Measurements from ENCODE around the gene NOTCH3. TPM values are rescaled to one million over a fixed set of nuclear protein-coding genes. Genes with fewer than 3 reads are reported as not detected.

The NOTCH3 gene
- total and polyA plus RNA-seq, 4 donors: 0.49 to 3.7 (median 2.9) TPM

- Histone ChIP-seq H3K4me1 (ENCODE audit: control insufficient read depth in 4 of 4, insufficient read depth in 4 of 4, low read length in 3 of 4) (peaks cover 0 to 21% (median 16%) of the 10 kb centered on the region in 4 donors), H3K9me3 (ENCODE audit: control insufficient read depth in 4 of 4, low read length in 3 of 4) (no peaks in the 10 kb centered on the region), H3K27me3 (ENCODE audit: control insufficient read depth in 4 of 4, insufficient read depth in 4 of 4, low read length in 3 of 4) (no peaks in the 10 kb centered on the region), H3K4me3 (ENCODE audit: low read depth in 1 of 3, low read length in 3 of 3) (peak overlapping the region in 1 of 3 donors; percentile 76), H3K27ac (ENCODE audit: low read depth in 1 of 2, low read length in 2 of 2) (peak overlapping the region; percentile 94 to 95), H3K36me3 (ENCODE audit: control insufficient read depth in 4 of 4, insufficient read depth in 3 of 4, low read depth in 1 of 4, low read length in 3 of 4) (peaks cover 13 to 32% (median 16%) of the 10 kb centered on the region in 4 donors), H3K9ac (ENCODE audit: low read depth in 1 of 2, low read length in 2 of 2) (no peak overlapping the region)
- DNase-seq (ENCODE audit: low spot score): no peak
- TF ChIP-seq YY1 (IDR thresholded peaks at IDR 0.05): no peak
- TF ChIP-seq NR2F2 (IDR thresholded peaks at IDR 0.05): no peak
- no peak for TF ChIP-seq ATF3 (IDR thresholded peaks at IDR 0.05)
- no peak for TF ChIP-seq RAD21 (IDR thresholded peaks at IDR 0.05)
- TF ChIP-seq RXRA (IDR thresholded peaks at IDR 0.05): no peak
- no peak for TF ChIP-seq JUND (IDR thresholded peaks at IDR 0.05)
- no peak for TF ChIP-seq SP1 (IDR thresholded peaks at IDR 0.05)
- no peak for TF ChIP-seq CTCF (IDR thresholded peaks at IDR 0.05; ENCODE audit: low read depth, low read length, missing input control)
- no peak for TF ChIP-seq ZBTB33 (IDR thresholded peaks at IDR 0.05)
- no peak for TF ChIP-seq REST (IDR thresholded peaks at IDR 0.05)
- TF ChIP-seq GABPA (IDR thresholded peaks at IDR 0.05 in 1 of 2, conservative IDR thresholded peaks at IDR 0.05 in 1 of 2): no peak
- no peak for TF ChIP-seq FOXA1 (IDR thresholded peaks at IDR 0.05)
- no peak for TF ChIP-seq TAF1 (conservative IDR thresholded peaks at IDR 0.05)
- TF ChIP-seq HNF4G (IDR thresholded peaks at IDR 0.05): no peak
- no peak for TF ChIP-seq FOXA2 (IDR thresholded peaks at IDR 0.05)
- TF ChIP-seq MAX (IDR thresholded peaks at IDR 0.05): no peak
- 12% methylated on average over 5 of the region's 5 CpGs for WGBS
These were observed 76.9 kb downstream of the NOTCH3 start for GRCh38 chr19:15123900-15124299.

All from liver (tissue), 9 donors.